ENCODE results near the gene JPH2.

JPH2 gene

DNA sequence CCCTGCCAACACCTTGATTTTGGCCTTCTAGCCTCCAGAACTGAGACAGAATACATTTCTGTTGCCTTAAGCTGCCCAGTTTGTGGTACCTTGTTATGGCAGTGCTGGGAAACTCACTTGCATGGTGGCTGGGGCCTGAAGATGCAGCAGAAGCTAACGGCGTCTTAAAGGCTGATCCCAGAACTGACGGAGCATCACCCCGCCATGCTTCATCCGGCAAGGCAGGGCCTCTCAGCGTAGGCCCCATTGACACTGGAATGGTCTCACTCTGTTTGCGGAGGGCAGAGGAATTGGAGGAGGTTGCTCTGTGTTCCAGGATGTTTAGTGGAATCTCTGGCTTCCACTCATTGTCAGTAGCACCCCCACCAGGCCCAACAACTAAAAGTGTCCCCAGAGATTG, 102.1 kb downstream of the JPH2 start:
- in situ Hi-C loops (cut with MboI; ENCODE audit: low sequenced_read_pairs, unreplicated experiment): loop anchor here (10.0 kb wide), 3 partner anchors 340 to 630 kb away; partner anchors contain the start of gene SRSF6

DNA sequence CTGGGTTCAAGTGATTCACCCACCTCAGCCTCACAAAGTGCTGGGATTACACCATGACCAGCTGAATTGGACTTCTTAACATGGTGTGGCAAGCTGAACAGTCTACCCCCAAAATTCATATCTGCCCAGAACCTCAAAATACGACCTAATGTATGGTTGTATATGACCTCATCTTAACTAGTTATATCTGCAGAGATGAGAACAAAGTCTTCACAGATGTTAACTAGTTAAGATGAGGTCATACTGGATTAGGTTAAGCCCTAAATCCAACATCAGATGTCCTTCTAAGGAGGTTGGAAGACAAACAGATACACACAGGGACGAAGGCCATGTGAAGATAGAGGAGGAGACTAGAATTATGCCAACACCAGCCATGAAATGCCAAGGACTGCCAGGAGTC, 102.5 kb downstream of the JPH2 start:
- in situ Hi-C loops (cut with MboI; ENCODE audit: low sequenced_read_pairs, unreplicated experiment): loop anchor here (10.0 kb wide), 3 partner anchors 340 to 630 kb away; partner anchors contain the start of gene SRSF6
- no peak for DNase-seq (ENCODE audit: low spot score)
- TF ChIP-seq, protein P1, sequence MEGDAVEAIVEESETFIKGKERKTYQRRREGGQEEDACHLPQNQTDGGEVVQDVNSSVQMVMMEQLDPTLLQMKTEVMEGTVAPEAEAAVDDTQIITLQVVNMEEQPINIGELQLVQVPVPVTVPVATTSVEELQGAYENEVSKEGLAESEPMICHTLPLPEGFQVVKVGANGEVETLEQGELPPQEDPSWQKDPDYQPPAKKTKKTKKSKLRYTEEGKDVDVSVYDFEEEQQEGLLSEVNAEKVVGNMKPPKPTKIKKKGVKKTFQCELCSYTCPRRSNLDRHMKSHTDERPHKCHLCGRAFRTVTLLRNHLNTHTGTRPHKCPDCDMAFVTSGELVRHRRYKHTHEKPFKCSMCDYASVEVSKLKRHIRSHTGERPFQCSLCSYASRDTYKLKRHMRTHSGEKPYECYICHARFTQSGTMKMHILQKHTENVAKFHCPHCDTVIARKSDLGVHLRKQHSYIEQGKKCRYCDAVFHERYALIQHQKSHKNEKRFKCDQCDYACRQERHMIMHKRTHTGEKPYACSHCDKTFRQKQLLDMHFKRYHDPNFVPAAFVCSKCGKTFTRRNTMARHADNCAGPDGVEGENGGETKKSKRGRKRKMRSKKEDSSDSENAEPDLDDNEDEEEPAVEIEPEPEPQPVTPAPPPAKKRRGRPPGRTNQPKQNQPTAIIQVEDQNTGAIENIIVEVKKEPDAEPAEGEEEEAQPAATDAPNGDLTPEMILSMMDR (IDR thresholded peaks at IDR 0.05; ENCODE audit: borderline replicate concordance, control extremely low read depth, extremely low read depth, insufficient read depth, missing control alignments): no peak

More for the DNA sequence above, 102.1 kb downstream of the JPH2 start:
- no peak for DNase-seq (ENCODE audit: low spot score)
- TF ChIP-seq, protein P1 (IDR thresholded peaks at IDR 0.05; ENCODE audit: borderline replicate concordance, control extremely low read depth, extremely low read depth, insufficient read depth, missing control alignments): no peak

DNA sequence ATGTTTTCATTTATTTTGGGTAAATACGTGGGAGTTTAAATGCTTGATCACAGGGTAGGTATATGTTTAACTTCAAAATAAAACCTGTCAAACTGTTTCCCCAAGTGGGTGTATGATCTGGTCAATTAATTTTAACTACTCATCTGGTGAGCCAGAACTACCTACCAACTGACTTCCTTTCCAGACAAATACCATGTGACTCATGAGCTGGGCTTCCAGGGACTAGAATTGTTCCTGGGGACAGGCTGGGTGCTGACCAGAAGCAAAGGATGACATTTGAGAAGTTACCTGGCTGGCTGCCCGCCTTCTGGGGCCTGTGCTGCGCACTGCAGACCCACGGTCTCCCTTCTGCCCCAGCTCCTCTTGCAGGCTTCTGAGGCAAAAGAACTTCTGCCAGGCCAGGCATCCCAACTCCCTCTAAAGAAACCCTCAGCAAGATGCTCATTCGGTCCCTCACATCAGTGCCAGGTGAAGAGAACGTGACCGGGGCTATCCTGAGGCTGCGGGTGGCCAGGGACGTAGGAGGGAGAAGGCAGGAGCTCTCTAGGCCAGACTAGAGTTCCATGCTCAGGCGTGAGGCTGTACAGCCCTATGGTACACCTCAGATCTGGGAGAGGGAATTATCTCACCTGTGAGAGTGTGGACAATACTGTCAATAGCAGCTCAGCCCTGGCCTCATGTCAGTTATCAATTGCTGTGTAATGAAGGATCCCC, 103.6 kb downstream of the JPH2 start:
- no peak for DNase-seq (ENCODE audit: low spot score)
- TF ChIP-seq, protein P1 (IDR thresholded peaks at IDR 0.05; ENCODE audit: borderline replicate concordance, control extremely low read depth, extremely low read depth, insufficient read depth, missing control alignments): no peak
- in situ Hi-C loops (cut with MboI; ENCODE audit: low sequenced_read_pairs, unreplicated experiment): loop anchor here (10.0 kb wide), 3 partner anchors 339 to 629 kb away; partner anchors contain the start of gene SRSF6

GRCh38 chr20:44081888-44082287, 105.1 kb downstream of the JPH2 start:
- DNase-seq (ENCODE audit: low spot score): no peak
- in situ Hi-C loops (cut with MboI; ENCODE audit: low sequenced_read_pairs, unreplicated experiment): loop anchor here (10.0 kb wide), 3 partner anchors 337 to 627 kb away; partner anchors contain the start of gene SRSF6
- TF ChIP-seq, protein P1 (IDR thresholded peaks at IDR 0.05; ENCODE audit: borderline replicate concordance, control extremely low read depth, extremely low read depth, insufficient read depth, missing control alignments): no peak

- TF ChIP-seq, protein P1 (IDR thresholded peaks at IDR 0.05; ENCODE audit: borderline replicate concordance, control extremely low read depth, extremely low read depth, insufficient read depth, missing control alignments): no peak
- no peak for DNase-seq (ENCODE audit: low spot score)
- in situ Hi-C loops (cut with MboI; ENCODE audit: low sequenced_read_pairs, unreplicated experiment): loop anchor here (10.0 kb wide), 3 partner anchors 337 to 627 kb away; partner anchors contain the start of gene SRSF6
These were observed 105.5 kb downstream of the JPH2 start for GRCh38 chr20:44081476-44081875.

DNA sequence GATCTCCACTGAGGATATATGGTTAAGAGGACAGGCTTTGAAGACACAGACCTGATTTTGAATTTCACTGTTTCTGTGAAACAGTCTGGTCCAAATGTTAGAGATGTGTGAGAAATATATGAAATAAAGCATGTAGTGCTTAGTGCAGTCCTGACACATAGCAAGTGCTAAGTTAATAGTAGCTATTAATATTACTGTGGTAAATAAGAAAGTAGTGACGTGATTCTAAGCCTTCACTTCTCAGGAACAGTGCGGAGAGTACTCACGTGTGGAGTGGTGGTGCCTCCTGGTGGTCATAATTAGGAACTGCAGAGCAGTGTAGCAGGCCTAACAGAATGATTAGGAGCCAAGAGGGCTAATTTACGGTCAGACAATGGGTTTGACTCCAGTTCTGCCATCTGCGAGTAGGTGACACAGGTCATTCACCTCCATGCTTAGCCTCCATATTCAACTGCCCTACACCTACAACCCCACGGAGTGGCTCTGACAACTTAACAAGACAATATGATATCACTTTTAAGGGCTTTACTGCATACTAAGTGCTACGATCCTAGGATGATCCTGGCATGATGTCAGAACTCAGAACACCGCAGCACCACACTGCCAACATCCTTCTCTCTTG, 106.2 kb downstream of the JPH2 start:
- in situ Hi-C loops (cut with MboI; ENCODE audit: low sequenced_read_pairs, unreplicated experiment): loop anchor here (10.0 kb wide), 3 partner anchors 336 to 626 kb away; partner anchors contain the start of gene SRSF6
- TF ChIP-seq, protein P1 (IDR thresholded peaks at IDR 0.05; ENCODE audit: borderline replicate concordance, control extremely low read depth, extremely low read depth, insufficient read depth, missing control alignments): peak; percentile 96
- DNase-seq (ENCODE audit: low spot score): peak; percentile 89
